H9 (cell line): ENCODE data around the gene SLBP. TPM values are rescaled to one million over a fixed set of nuclear protein-coding genes. Genes with fewer than 3 reads are reported as not detected.

Experiments used
- DNase-seq: peaks from one replicate; pipeline ENCODE4 v3.0.0-alpha.2; 2017
- H2AFZ ChIP-seq: one replicate; pipeline ENCODE4 v1.6.1; 2013; ENCODE audit warnings: mild to moderate bottlenecking, low read length, control low read depth, moderate library complexity
- H2AK5ac ChIP-seq: 2 replicates; pipeline ENCODE4 v1.6.1; 2013; ENCODE audit warnings: low read length, control low read depth, mixed read lengths; ENCODE audit not compliant: insufficient read length
- H2BK120ac ChIP-seq: one replicate; pipeline ENCODE4 v1.6.1; 2013; ENCODE audit warnings: low read depth, mild to moderate bottlenecking, low read length, control low read depth, inconsistent platforms; ENCODE audit not compliant: poor library complexity, severe bottlenecking
- H2BK12ac ChIP-seq: 2 replicates; pipeline ENCODE4 v1.6.1; 2013; ENCODE audit warnings: low read length, control low read depth, mixed read lengths, low read depth; ENCODE audit not compliant: insufficient read length
- H2BK15ac ChIP-seq: 2 replicates; pipeline ENCODE4 v1.6.1; 2013; ENCODE audit warnings: low read depth, low read length, control low read depth
- H2BK20ac ChIP-seq: one replicate; pipeline ENCODE4 v1.6.1; 2013; ENCODE audit warnings: low read depth, mild to moderate bottlenecking, low read length, control low read depth, inconsistent platforms; ENCODE audit not compliant: poor library complexity, severe bottlenecking
- H2BK5ac ChIP-seq: 2 replicates; pipeline ENCODE4 v1.6.1; 2013; ENCODE audit warnings: low read length, control low read depth, mixed read lengths; ENCODE audit not compliant: insufficient read length
- H3K14ac ChIP-seq: 2 replicates; pipeline ENCODE4 v1.6.1; 2013; ENCODE audit warnings: low read length, control low read depth; ENCODE audit not compliant: insufficient read depth
- H3K18ac ChIP-seq: 2 replicates; pipeline ENCODE4 v1.6.1; 2013; ENCODE audit warnings: low read depth, mild to moderate bottlenecking, mixed read lengths, low read length, control low read depth; ENCODE audit not compliant: insufficient read length
- H3K23ac ChIP-seq: 2 replicates; pipeline ENCODE4 v1.6.1; 2013; ENCODE audit warnings: low read length, control low read depth, mixed read lengths, low read depth; ENCODE audit not compliant: insufficient read length
- H3K23me2 ChIP-seq: 2 replicates; pipeline ENCODE4 v1.6.1; 2013; ENCODE audit warnings: low read depth, mild to moderate bottlenecking, mixed read lengths, low read length, control low read depth; ENCODE audit not compliant: insufficient read length, poor library complexity, severe bottlenecking
- H3K27ac ChIP-seq: 2 replicates; pipeline ENCODE4 v1.5.1; 2013; ENCODE audit warnings: low read length, control low read depth, mixed read lengths, low read depth; ENCODE audit not compliant: insufficient read length
- H3K27me3 ChIP-seq: 2 replicates; pipeline ENCODE4 v1.6.1; 2013; ENCODE audit warnings: low read length, control low read depth, inconsistent platforms; ENCODE audit not compliant: insufficient read depth
- H3K4ac ChIP-seq: 2 replicates; pipeline ENCODE4 v1.6.1; 2013; ENCODE audit warnings: low read depth, mild to moderate bottlenecking, control low read depth, inconsistent platforms, low read length, moderate library complexity
- H3K4me1 ChIP-seq: 2 replicates; pipeline ENCODE4 v1.6.1; 2013; ENCODE audit warnings: low read length, control low read depth, inconsistent platforms; ENCODE audit not compliant: insufficient read depth
- H3K4me2 ChIP-seq: 2 replicates; pipeline ENCODE4 v1.6.1; 2013; ENCODE audit warnings: low read length, control low read depth, mixed read lengths; ENCODE audit not compliant: insufficient read length, insufficient read depth
- H3K56ac ChIP-seq: 2 replicates; pipeline ENCODE4 v1.6.1; 2013; ENCODE audit warnings: low read depth, mild to moderate bottlenecking, mixed read lengths, low read length, control low read depth; ENCODE audit not compliant: insufficient read length
- H3K79me1 ChIP-seq: 2 replicates; pipeline ENCODE4 v1.6.1; 2013; ENCODE audit warnings: low read depth, mild to moderate bottlenecking, moderate library complexity, low read length, control low read depth, inconsistent platforms; ENCODE audit not compliant: insufficient read depth, poor library complexity, severe bottlenecking
- H3K79me2 ChIP-seq: 2 replicates; pipeline ENCODE4 v1.6.1; 2013; ENCODE audit warnings: low read length, control low read depth, inconsistent platforms; ENCODE audit not compliant: insufficient read depth
- H3K9ac ChIP-seq: 2 replicates; pipeline ENCODE4 v1.6.1; 2013; ENCODE audit warnings: low read length, control low read depth, mixed read lengths; ENCODE audit not compliant: insufficient read length; ENCODE audit errors: extremely low read depth
- H3K9me3 ChIP-seq: one replicate; pipeline ENCODE4 v1.6.1; 2013; ENCODE audit warnings: low read depth, low read length, inconsistent platforms; ENCODE audit not compliant: control insufficient read depth
- H3T11ph ChIP-seq: one replicate; pipeline ENCODE4 v1.6.1; 2013; ENCODE audit warnings: mild to moderate bottlenecking, low read length, control low read depth, inconsistent platforms
- H4K20me1 ChIP-seq: one replicate; pipeline ENCODE4 v1.6.1; 2013; ENCODE audit not compliant: control insufficient read depth, insufficient read length, insufficient read depth
- H4K5ac ChIP-seq: 2 replicates; pipeline ENCODE4 v1.6.1; 2013; ENCODE audit warnings: low read depth, mild to moderate bottlenecking, mixed read lengths, low read length, control low read depth; ENCODE audit not compliant: insufficient read length
- H4K8ac ChIP-seq: replicated peaks from 2 replicates; pipeline ENCODE4 v1.6.1; 2013; ENCODE audit warnings: low read length, control low read depth, mixed read lengths, low read depth; ENCODE audit not compliant: insufficient read length
- H4K91ac ChIP-seq: 2 replicates; pipeline ENCODE4 v1.6.1; 2013; ENCODE audit warnings: low read depth, mild to moderate bottlenecking, moderate library complexity, mixed read lengths, low read length, control low read depth; ENCODE audit not compliant: insufficient read length
- H3K27ac Mint-ChIP-seq, 3 experiments: 2 replicates in 2 of 3; 3 replicates in 1 of 3; pipeline ENCODE4 v1.8.0; 2020 to 2021; ENCODE audit warnings: mixed read lengths in 3 of 3, mild to moderate bottlenecking in 1 of 3, moderate library complexity in 1 of 3
- H3K27me3 Mint-ChIP-seq: 2 replicates; pipeline ENCODE4 v1.8.0; 2021; ENCODE audit warnings: low read depth, mild to moderate bottlenecking, moderate library complexity, mixed read lengths
- H3K36me3 Mint-ChIP-seq, 3 experiments: 2 replicates in 2 of 3; 3 replicates in 1 of 3; pipeline ENCODE4 v1.8.0; 2020 to 2021; ENCODE audit warnings: low read depth in 3 of 3, mixed read lengths in 3 of 3; ENCODE audit not compliant: insufficient read depth in 1 of 3
- H3K4me1 Mint-ChIP-seq, 2 experiments: 2 replicates each; pipeline ENCODE4 v1.8.0; 2020; ENCODE audit warnings: mixed read lengths in 2 of 2
- H3K4me3 Mint-ChIP-seq, 2 experiments: 2 replicates in 1 of 2; 3 replicates in 1 of 2; pipeline ENCODE4 v1.8.0; 2020 to 2021; ENCODE audit warnings: mild to moderate bottlenecking in 2 of 2, mixed read lengths in 2 of 2, moderate library complexity in 1 of 2
- H3K9me3 Mint-ChIP-seq, 2 experiments: 2 replicates in 1 of 2; 3 replicates in 1 of 2; pipeline ENCODE4 v1.8.0; 2020; ENCODE audit warnings: mild to moderate bottlenecking in 2 of 2, mixed read lengths in 2 of 2, moderate library complexity in 1 of 2
- WGBS: extraction: QIAGEN DNeasy Blood & Tissue Kit; methylation state at CpG from one replicate; pipeline ENCODE4 v1.1.7; 2013; ENCODE audit warnings: missing lambda C conversion rate, low lambda C conversion rate, mixed read lengths; ENCODE audit not compliant: insufficient read length; ENCODE audit errors: extremely low coverage; 5-methylcytosine and 5-hydroxymethylcytosine counted together
- total RNA-seq: library from RNA; stranded (reverse); gene quantifications from 2 replicates; pipeline ENCODE4 v1.2.1, GENCODE V29; 2021
- TF ChIP-seq, protein P1 (sequence below): fragments of 200-600 bp; sonication (generic); conservative IDR thresholded peaks from 3 replicates; pipeline ENCODE4 v1.8.0; 2021; ENCODE audit warnings: antibody characterized with exemption, mild to moderate bottlenecking

SLBP gene
- total RNA-seq, 1 experiment from 2014 or later = 62.7 TPM

DNA sequence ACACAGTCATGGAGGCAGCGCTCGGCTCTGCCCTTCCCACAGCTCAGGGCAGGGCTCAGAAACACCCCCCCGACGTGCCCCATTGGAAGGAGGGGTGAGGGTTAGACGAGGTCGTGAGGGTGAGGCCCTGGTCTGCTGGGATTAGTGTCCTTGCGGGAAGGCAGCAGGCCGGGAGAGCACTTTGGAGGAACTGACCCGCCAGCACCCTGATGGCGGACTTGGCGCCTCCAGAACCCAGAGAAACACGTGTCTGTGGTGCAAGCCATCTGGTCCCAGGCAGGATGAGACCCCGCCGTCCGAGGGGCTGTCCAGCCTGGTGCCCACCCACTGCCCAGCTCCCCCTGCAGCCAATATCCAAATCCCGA is 35.5 kb upstream of the SLBP start:
- no peak overlapping the region for H3K27ac Mint-ChIP-seq
- Histone ChIP-seq H3K18ac (no peak overlapping the region), H2BK15ac (no peak overlapping the region), H3K9me3 (no peaks in the 10 kb centered on the region), H2BK20ac (no peak overlapping the region), H3T11ph (no peak overlapping the region), H3K23me2 (no peaks in the 10 kb centered on the region), H3K4ac (no peak overlapping the region), H2BK5ac (no peak overlapping the region), H2AFZ (no peak overlapping the region), H3K9ac (no peak overlapping the region), H4K8ac (no peak overlapping the region), H2BK12ac (no peak overlapping the region), H3K27me3 (no peaks in the 10 kb centered on the region), H3K23ac (no peak overlapping the region), H4K91ac (no peak overlapping the region), H2AK5ac (no peak overlapping the region), H3K79me1 (no peaks in the 10 kb centered on the region), H4K5ac (no peak overlapping the region), H2BK120ac (no peak overlapping the region), H3K79me2 (no peaks in the 10 kb centered on the region), H3K56ac (no peak overlapping the region), H3K14ac (no peak overlapping the region), H4K20me1 (no peaks in the 10 kb centered on the region), H3K4me2 (no peak overlapping the region), H3K27ac (no peak overlapping the region), H3K4me1 (no peaks in the 10 kb centered on the region)
- peaks cover 0 to 14% of the 10 kb centered on the region in 2 experiments; a peak in 1 of 4 replicates for H3K4me1 Mint-ChIP-seq
- DNase-seq = no peak
- H3K27me3 Mint-ChIP-seq = no peaks in the 10 kb centered on the region
- H3K9me3 Mint-ChIP-seq = no peaks in the 10 kb centered on the region
- H3K4me3 Mint-ChIP-seq = no peak overlapping the region
- H3K36me3 Mint-ChIP-seq = peaks cover 6 to 30% (median 20%) of the 10 kb centered on the region in 3 experiments; a peak in 6 of 7 replicates
- TF ChIP-seq, protein P1, sequence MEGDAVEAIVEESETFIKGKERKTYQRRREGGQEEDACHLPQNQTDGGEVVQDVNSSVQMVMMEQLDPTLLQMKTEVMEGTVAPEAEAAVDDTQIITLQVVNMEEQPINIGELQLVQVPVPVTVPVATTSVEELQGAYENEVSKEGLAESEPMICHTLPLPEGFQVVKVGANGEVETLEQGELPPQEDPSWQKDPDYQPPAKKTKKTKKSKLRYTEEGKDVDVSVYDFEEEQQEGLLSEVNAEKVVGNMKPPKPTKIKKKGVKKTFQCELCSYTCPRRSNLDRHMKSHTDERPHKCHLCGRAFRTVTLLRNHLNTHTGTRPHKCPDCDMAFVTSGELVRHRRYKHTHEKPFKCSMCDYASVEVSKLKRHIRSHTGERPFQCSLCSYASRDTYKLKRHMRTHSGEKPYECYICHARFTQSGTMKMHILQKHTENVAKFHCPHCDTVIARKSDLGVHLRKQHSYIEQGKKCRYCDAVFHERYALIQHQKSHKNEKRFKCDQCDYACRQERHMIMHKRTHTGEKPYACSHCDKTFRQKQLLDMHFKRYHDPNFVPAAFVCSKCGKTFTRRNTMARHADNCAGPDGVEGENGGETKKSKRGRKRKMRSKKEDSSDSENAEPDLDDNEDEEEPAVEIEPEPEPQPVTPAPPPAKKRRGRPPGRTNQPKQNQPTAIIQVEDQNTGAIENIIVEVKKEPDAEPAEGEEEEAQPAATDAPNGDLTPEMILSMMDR = no peak
- no CpG with 5 or more reads among the region's 16 CpGs for WGBS
